Activated CD4-positive, alpha-beta T cell treated with anti-CD3 and anti-CD28 coated beads, Interleukin-2, amount 10 ng/mL, durations not matched to agents 24 days and 14 days (primary cell): Measurements from ENCODE around the gene CRAMP1. TPM values are rescaled to one million over a fixed set of nuclear protein-coding genes. Genes with fewer than 3 reads are reported as not detected.

ENCODE experiments used
- DNase-seq: peaks from one replicate; pipeline ENCODE4 v3.0.0; 2022
- H3K27ac Mint-ChIP-seq: one replicate; pipeline ENCODE4 v1.8.0; 2022; ENCODE audit warnings: mild to moderate bottlenecking, mixed read lengths
- H3K27me3 Mint-ChIP-seq: one replicate; pipeline ENCODE4 v1.8.0; 2022; ENCODE audit warnings: mixed read lengths
- H3K36me3 Mint-ChIP-seq: one replicate; pipeline ENCODE4 v1.8.0; 2022; ENCODE audit warnings: low read depth, mild to moderate bottlenecking, mixed read lengths
- H3K4me1 Mint-ChIP-seq: one replicate; pipeline ENCODE4 v1.8.0; 2021; ENCODE audit warnings: mixed read lengths
- H3K4me3 Mint-ChIP-seq: one replicate; pipeline ENCODE4 v1.8.0; 2022; ENCODE audit warnings: mild to moderate bottlenecking, moderate library complexity, mixed read lengths
- H3K9me3 Mint-ChIP-seq: one replicate; pipeline ENCODE4 v1.8.0; 2021; ENCODE audit warnings: mixed read lengths
- intact Hi-C: fragments of 100-400 bp; cut with micrococcal nuclease; formaldehyde crosslinking; loops from one replicate; pipeline ENCODE4 v1.15.1; 2023
- total RNA-seq: library from RNA; stranded (reverse); gene quantifications from 2 replicates; pipeline ENCODE4 v1.2.3, GENCODE V29; 2022

The CRAMP1 gene
- total RNA-seq, 1 donor from 2014 or later: 36.7 TPM

DNA sequence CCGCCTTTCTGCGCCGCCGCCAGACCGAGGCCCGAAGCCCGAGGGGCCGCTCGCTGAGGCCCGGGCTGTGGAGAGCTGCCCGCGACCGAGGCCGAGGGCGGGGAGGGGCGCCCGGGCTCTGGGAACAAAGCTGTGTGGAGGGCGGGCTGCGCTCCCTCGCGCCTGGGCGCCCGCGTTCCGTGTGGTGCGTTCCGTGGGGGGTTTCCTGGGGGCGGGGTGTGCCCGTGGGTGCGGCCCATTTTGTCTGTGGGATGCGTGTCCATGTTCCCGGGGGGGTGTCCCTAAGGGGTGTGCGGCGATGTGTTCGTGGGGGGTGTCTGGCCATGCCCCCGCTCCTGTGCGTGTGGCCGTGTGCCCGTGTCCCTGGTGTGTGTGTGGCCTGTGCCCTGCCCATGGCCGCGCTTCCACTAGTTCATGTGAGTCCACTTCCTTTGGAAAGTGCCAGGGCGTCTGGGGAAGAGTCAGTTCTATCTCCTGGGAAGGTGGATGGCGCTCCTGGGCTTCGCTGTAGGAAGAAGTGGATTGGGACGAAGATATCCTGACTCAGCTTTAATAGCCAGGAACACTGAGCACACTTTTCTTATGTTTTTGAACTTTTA is 66.4 kb downstream of the CRAMP1 start:
- H3K4me3 Mint-ChIP-seq: peak overlapping the region; percentile 95
- DNase-seq: peak; percentile 84
- intact Hi-C loops: loop anchor here (1.0 kb wide), 2 partner anchors 28 to 66 kb away; partner anchors contain the start of genes CRAMP1, IFT140 and MAPK8IP3
- peaks cover 40% of the 10 kb centered on the region for H3K36me3 Mint-ChIP-seq
- no peaks in the 10 kb centered on the region for H3K27me3 Mint-ChIP-seq
- H3K9me3 Mint-ChIP-seq: no peaks in the 10 kb centered on the region
- peaks cover 34% of the 10 kb centered on the region for H3K4me1 Mint-ChIP-seq
- peak overlapping the region; percentile 93 for H3K27ac Mint-ChIP-seq

GRCh38 chr16:1680361-1680760 is 68.2 kb downstream of the CRAMP1 start:
- H3K9me3 Mint-ChIP-seq: no peaks in the 10 kb centered on the region
- no peak for DNase-seq
- H3K4me3 Mint-ChIP-seq: peak overlapping the region; percentile 11
- no peak overlapping the region for H3K27ac Mint-ChIP-seq
- H3K27me3 Mint-ChIP-seq: no peaks in the 10 kb centered on the region
- intact Hi-C loops: no loop called here
- peaks cover 34% of the 10 kb centered on the region for H3K4me1 Mint-ChIP-seq
- peaks cover 27% of the 10 kb centered on the region for H3K36me3 Mint-ChIP-seq

DNA sequence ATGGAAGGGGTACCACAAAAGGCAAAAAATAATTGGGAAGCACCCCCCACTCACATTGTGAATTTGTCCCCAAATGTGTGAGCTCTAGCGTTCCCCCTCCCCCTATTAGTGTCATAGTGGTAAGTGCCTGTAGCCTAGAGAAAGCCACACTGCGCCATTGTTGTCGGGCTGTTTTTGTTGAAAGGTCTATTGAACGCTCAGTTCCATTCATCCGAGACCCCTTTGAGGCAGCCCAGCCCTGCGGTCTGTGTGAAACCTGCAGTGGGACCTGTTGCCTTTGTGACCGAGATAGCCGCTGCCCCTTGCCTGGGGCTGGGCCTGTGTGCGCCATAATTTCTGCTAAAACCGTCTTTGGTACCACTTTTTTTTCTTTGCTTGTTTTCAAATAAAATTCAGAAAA is 68.9 kb downstream of the CRAMP1 start:
- H3K27ac Mint-ChIP-seq: no peak overlapping the region
- intact Hi-C loops: no loop called here
- peaks cover 29% of the 10 kb centered on the region for H3K36me3 Mint-ChIP-seq
- H3K9me3 Mint-ChIP-seq: no peaks in the 10 kb centered on the region
- H3K4me3 Mint-ChIP-seq: no peak overlapping the region
- peaks cover 34% of the 10 kb centered on the region for H3K4me1 Mint-ChIP-seq
- no peaks in the 10 kb centered on the region for H3K27me3 Mint-ChIP-seq
- DNase-seq: no peak

GRCh38 chr16:1687427-1688316 is 75.5 kb downstream of the CRAMP1 start:
- H3K4me3 Mint-ChIP-seq: no peak overlapping the region
- no peaks in the 10 kb centered on the region for H3K27me3 Mint-ChIP-seq
- H3K27ac Mint-ChIP-seq: no peak overlapping the region
- H3K4me1 Mint-ChIP-seq: peaks cover 9% of the 10 kb centered on the region
- H3K36me3 Mint-ChIP-seq: peaks cover 45% of the 10 kb centered on the region
- H3K9me3 Mint-ChIP-seq: no peaks in the 10 kb centered on the region
- no peak for DNase-seq
- intact Hi-C loops: no loop called here

DNA sequence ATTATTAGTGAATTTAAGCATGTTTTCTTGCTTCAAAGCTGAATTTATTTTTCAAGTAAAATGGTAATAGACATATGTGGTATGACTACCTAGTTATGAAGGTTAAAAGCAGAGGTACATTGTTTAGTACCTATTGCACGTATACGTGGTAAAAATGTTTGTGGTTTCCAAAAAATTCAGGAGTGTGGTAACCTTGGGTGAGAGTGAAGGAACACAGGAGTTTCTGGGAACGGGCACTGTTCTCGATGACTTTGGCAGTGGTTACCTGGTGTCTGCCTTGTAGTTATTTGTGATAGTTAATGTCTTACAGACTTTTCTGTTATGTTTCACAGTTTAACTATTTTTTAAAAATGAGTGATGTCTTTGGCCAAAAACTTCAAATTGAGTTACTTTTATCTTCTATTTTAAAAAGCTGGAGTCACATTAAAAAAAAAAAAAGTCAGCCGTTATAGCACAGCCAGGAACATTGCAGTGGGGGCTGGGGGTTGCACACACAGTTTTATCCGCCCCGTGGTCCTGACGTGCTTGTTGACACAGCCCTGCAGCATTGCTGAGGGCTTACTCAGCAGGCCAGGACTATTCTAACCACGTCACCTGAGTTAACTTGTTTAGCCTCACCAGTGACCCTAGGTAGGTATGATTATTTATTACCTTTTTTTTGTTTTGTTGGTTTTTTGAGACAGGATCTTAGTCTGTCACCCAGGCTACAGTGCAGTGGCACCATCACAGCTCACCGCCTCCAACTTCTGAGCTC is 76.8 kb downstream of the CRAMP1 start:
- peaks cover 9% of the 10 kb centered on the region for H3K4me1 Mint-ChIP-seq
- peaks cover 52% of the 10 kb centered on the region for H3K36me3 Mint-ChIP-seq
- DNase-seq: no peak
- H3K27ac Mint-ChIP-seq: no peak overlapping the region
- intact Hi-C loops: no loop called here
- no peak overlapping the region for H3K4me3 Mint-ChIP-seq
- H3K9me3 Mint-ChIP-seq: no peaks in the 10 kb centered on the region
- no peaks in the 10 kb centered on the region for H3K27me3 Mint-ChIP-seq

GRCh38 chr16:1689853-1690252 is 77.7 kb downstream of the CRAMP1 start:
- Mint-ChIP-seq H3K4me1 (peaks cover 9% of the 10 kb centered on the region), H3K4me3 (no peak overlapping the region), H3K9me3 (no peaks in the 10 kb centered on the region), H3K36me3 (peaks cover 58% of the 10 kb centered on the region), H3K27me3 (no peaks in the 10 kb centered on the region), H3K27ac (no peak overlapping the region)
- no peak for DNase-seq
- intact Hi-C loops: no loop called here

- Mint-ChIP-seq H3K27ac (no peak overlapping the region), H3K27me3 (no peaks in the 10 kb centered on the region), H3K4me3 (no peak overlapping the region), H3K9me3 (no peaks in the 10 kb centered on the region), H3K36me3 (peaks cover 57% of the 10 kb centered on the region), H3K4me1 (peaks cover 9% of the 10 kb centered on the region)
- intact Hi-C loops: no loop called here
- DNase-seq: no peak
These were observed 78.7 kb downstream of the CRAMP1 start for GRCh38 chr16:1690810-1691209.

DNA sequence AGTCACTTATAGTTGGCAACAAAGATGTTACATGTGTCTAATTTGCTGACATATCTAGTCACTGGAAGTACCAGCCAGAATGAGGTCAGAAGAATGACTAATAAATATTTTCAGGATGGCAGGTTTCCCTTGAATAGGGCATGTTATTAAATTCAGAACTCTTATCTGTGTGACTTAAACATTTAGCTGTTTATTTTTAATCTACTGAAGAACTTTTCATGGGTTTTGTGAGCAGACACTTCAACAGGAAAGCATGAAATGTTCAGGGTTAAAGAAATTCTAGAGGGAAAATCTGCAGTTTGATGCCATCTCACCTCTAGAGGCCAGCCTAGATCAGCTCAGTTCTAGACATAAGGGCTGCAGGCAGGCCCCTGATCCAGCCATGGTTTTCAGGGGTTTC is 79.1 kb downstream of the CRAMP1 start:
- DNase-seq: no peak
- peaks cover 58% of the 10 kb centered on the region for H3K36me3 Mint-ChIP-seq
- H3K9me3 Mint-ChIP-seq: no peaks in the 10 kb centered on the region
- H3K27me3 Mint-ChIP-seq: no peaks in the 10 kb centered on the region
- intact Hi-C loops: no loop called here
- H3K4me1 Mint-ChIP-seq: peaks cover 9% of the 10 kb centered on the region
- no peak overlapping the region for H3K27ac Mint-ChIP-seq
- H3K4me3 Mint-ChIP-seq: no peak overlapping the region

DNA sequence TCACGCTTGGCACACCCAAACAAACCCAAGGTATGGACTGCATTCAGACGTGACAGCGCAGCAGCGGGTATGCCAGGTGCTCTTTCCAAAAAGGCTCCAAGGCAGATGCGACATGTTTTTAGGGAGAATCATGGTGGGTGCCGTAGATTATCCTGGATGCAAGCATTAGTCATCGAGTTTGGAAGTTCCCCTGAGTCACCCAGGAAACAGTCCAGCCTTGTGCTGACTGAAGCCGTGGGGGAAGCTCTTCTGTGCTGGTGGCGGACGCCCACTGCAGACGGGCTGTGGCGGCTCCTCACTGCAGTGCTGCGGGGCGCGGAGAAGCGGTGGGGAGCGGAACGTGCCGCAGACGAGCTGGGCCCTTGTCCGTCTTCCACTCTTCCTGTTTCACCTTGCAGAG is 79.8 kb downstream of the CRAMP1 start:
- no peak for DNase-seq
- Mint-ChIP-seq H3K36me3 (peaks cover 62% of the 10 kb centered on the region), H3K27ac (no peak overlapping the region), H3K27me3 (no peaks in the 10 kb centered on the region), H3K4me1 (peaks cover 9% of the 10 kb centered on the region), H3K9me3 (no peaks in the 10 kb centered on the region), H3K4me3 (no peak overlapping the region)
- intact Hi-C loops: no loop called here

DNA sequence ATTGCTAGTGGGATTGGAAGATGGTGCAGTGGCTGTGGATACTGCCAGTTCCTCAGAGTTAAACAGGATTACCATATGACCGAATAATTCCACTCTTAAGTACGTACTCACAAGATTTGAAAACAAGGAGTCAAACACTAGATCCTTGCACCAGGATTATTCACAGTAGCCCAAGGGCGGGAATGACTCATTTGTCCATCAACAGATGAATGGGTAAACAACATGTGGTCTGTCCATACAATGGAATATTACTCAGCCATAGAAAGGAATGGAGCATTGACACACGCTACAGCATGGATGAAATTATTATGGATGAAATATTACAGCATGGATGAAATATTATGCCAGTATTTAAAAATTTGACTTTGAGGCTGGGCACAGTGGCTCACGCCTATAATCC is 84.7 kb downstream of the CRAMP1 start:
- intact Hi-C loops: no loop called here
- H3K4me1 Mint-ChIP-seq: peaks cover 2% of the 10 kb centered on the region
- H3K36me3 Mint-ChIP-seq: peaks cover 70% of the 10 kb centered on the region

DNA sequence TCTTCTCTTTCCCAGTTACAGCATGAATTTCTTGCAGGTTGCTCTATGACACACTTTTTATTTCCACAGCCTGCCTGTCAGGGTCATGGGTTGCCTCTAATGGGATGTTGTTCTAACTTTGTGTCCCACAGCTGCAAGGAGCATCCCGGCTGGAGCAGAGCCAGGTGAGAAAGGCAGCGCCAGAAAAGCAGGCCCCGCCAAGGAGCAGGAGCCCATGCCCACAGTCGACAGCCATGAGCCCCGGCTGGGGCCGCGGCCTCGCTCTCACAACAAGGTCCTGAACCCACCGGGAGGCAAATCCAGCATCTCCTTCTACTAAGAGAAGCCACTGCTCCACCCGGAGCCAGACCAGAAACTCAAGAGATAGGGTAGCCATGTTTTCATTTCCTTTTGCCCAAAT is 86.5 kb downstream of the CRAMP1 start:
- peak overlapping the region; percentile 37 for H3K27ac Mint-ChIP-seq
- H3K4me3 Mint-ChIP-seq: no peak overlapping the region
- DNase-seq: no peak
- no peaks in the 10 kb centered on the region for H3K27me3 Mint-ChIP-seq
- intact Hi-C loops: no loop called here
- H3K9me3 Mint-ChIP-seq: no peaks in the 10 kb centered on the region
- H3K4me1 Mint-ChIP-seq: peaks cover 2% of the 10 kb centered on the region
- H3K36me3 Mint-ChIP-seq: peaks cover 62% of the 10 kb centered on the region

More for the DNA sequence above, 84.7 kb downstream of the CRAMP1 start:
- Mint-ChIP-seq H3K27me3 (no peaks in the 10 kb centered on the region), H3K27ac (no peak overlapping the region), H3K9me3 (no peaks in the 10 kb centered on the region), H3K4me3 (no peak overlapping the region)
- no peak for DNase-seq

DNA sequence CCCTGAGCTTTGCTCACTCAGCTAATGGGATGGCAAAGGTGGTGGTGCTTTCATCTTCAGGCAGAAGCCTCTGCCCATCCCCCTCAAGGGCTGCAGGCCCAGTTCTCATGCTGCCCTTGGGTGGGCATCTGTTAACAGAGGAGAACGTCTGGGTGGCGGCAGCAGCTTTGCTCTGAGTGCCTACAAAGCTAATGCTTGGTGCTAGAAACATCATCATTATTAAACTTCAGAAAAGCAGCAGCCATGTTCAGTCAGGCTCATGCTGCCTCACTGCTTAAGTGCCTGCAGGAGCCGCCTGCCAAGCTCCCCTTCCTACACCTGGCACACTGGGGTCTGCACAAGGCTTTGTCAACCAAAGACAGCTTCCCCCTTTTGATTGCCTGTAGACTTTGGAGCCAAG is 88.1 kb downstream of the CRAMP1 start:
- Mint-ChIP-seq H3K4me3 (no peak overlapping the region), H3K27me3 (no peaks in the 10 kb centered on the region), H3K36me3 (peaks cover 52% of the 10 kb centered on the region), H3K9me3 (no peaks in the 10 kb centered on the region), H3K27ac (no peak overlapping the region), H3K4me1 (peaks cover 10% of the 10 kb centered on the region)
- no peak for DNase-seq
- intact Hi-C loops: no loop called here

DNA sequence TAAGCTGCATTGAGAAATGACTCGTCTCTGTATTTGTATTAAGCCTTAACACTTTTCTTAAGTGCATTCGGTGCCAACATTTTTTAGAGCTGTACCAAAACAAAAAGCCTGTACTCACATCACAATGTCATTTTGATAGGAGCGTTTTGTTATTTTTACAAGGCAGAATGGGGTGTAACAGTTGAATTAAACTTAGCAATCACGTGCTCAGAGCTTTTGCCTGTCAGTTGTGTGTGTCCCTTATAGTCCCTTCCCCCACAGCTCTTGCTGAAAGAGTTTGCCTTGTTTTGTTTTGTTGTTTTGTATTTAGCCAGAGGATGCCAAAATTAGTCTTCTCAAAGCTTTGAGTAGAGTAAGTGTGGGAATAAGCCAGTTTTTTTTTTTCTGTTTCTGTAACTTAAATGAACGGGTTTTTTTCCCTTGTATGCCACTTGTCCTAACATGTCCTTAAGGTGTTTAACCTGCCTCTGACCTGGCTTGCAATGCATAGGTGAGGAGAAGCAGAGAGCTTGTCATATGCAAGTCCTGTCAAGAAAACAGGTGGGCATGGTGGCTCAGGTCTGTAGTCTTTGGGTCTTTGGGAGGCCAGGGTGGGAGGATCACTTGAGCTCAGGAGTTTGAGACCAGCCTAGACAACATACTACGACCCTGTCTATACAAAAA is 89.2 kb downstream of the CRAMP1 start:
- Mint-ChIP-seq H3K9me3 (no peaks in the 10 kb centered on the region), H3K27me3 (no peaks in the 10 kb centered on the region), H3K4me3 (no peak overlapping the region), H3K36me3 (peaks cover 47% of the 10 kb centered on the region), H3K27ac (peak overlapping the region; percentile 52), H3K4me1 (peaks cover 14% of the 10 kb centered on the region)
- intact Hi-C loops: no loop called here
- DNase-seq: no peak
